Peyer's patch (tissue), 4 donors: ENCODE results near the gene PRICKLE3. TPM values are rescaled to one million over a fixed set of nuclear protein-coding genes. Genes with fewer than 3 reads are reported as not detected.

Experiments
- DNase-seq, 3 donors: peaks; one replicate each; pipeline ENCODE4 v3.0.0-alpha.2; 2017 to 2019
- H3K27ac ChIP-seq, 4 donors: fragments of 200-600 bp; sonication (generic); one replicate each; pipeline ENCODE4 v1.5.1; 2016 to 2019
- H3K27me3 ChIP-seq, 2 donors: fragments of 200-600 bp; sonication (generic); one replicate each; pipeline ENCODE4 v1.5.1; 2019
- H3K36me3 ChIP-seq, 3 donors: fragments of 200-600 bp; sonication (generic); one replicate each; pipeline ENCODE4 v1.5.1; 2016 to 2019
- H3K4me1 ChIP-seq, 4 donors: fragments of 200-600 bp; sonication (generic); one replicate each; pipeline ENCODE4 v1.5.1; 2016 to 2019
- H3K4me3 ChIP-seq, 4 donors: fragments of 200-600 bp; sonication (generic); 1 replicate in 3 of 4; 2 replicates in 1 of 4; pipeline ENCODE4 v1.5.1; 2016 to 2019; ENCODE audit warnings: mild to moderate bottlenecking in 1 of 4
- H3K9me3 ChIP-seq, 4 donors: fragments of 200-600 bp; sonication (generic); one replicate each; pipeline ENCODE4 v1.5.1; 2016 to 2019; ENCODE audit warnings: mild to moderate bottlenecking in 1 of 4
- CTCF ChIP-seq, 6 experiments: fragments of 450-650 bp in 4 of 6; fragments of 200-600 bp in 2 of 6; sonication (generic) in 1 of 6; IDR thresholded peaks; one replicate each; pipeline ENCODE4 v1.5.1; 2017 to 2019; ENCODE audit warnings: antibody characterized with exemption in 6 of 6, mild to moderate bottlenecking in 3 of 6, moderate library complexity in 1 of 6
- POLR2A ChIP-seq, 2 donors: fragments of 450-650 bp; IDR thresholded peaks; one replicate each; pipeline ENCODE4 v1.5.1; 2017; ENCODE audit warnings: antibody characterized with exemption in 2 of 2, mild to moderate bottlenecking in 2 of 2, moderate library complexity in 2 of 2
- total RNA-seq, 4 donors: library from RNA; depleted of rRNA; stranded (reverse); fragments of >200 nt; gene quantifications; one replicate each; pipeline ENCODE4 v1.1.0, GENCODE V29; 2016

PRICKLE3 gene
- total RNA-seq, 4 donors from 2014 or later, result 22.5 to 47.0 (median 26.8) TPM

- no peaks in the 10 kb centered on the region for H3K27me3 ChIP-seq
Observed at GRCh38 chrX:49205443-49205842, 19.3 kb upstream of the PRICKLE3 start.

GRCh38 chrX:49204709-49205108 lies 18.5 kb upstream of the PRICKLE3 start:
- Histone ChIP-seq H3K36me3 (no peaks in the 10 kb centered on the region), H3K27ac (no peak overlapping the region), H3K27me3 (no peaks in the 10 kb centered on the region), H3K9me3 (no peaks in the 10 kb centered on the region), H3K4me1 (peaks cover 0 to 2% (median under 1%) of the 10 kb centered on the region in 4 donors), H3K4me3 (no peak overlapping the region)
- TF ChIP-seq CTCF (IDR thresholded peaks at IDR 0.05) (no peak), POLR2A (IDR thresholded peaks at IDR 0.05) (no peak)
- no peak for DNase-seq

More at GRCh38 chrX:49205443-49205842, 19.3 kb upstream of the PRICKLE3 start:
- Histone ChIP-seq H3K9me3 (no peaks in the 10 kb centered on the region), H3K27ac (no peak overlapping the region), H3K4me1 (no peaks in the 10 kb centered on the region), H3K36me3 (no peaks in the 10 kb centered on the region), H3K4me3 (no peak overlapping the region)
- TF ChIP-seq POLR2A (IDR thresholded peaks at IDR 0.05) (no peak), CTCF (IDR thresholded peaks at IDR 0.05) (no peak)
- DNase-seq, result no peak

- H3K9me3 ChIP-seq, result no peaks in the 10 kb centered on the region
- DNase-seq, result no peak
- no peak overlapping the region for H3K27ac ChIP-seq
- TF ChIP-seq POLR2A (IDR thresholded peaks at IDR 0.05) (no peak), CTCF (IDR thresholded peaks at IDR 0.05) (no peak)
- H3K36me3 ChIP-seq, result no peaks in the 10 kb centered on the region
- H3K27me3 ChIP-seq, result no peaks in the 10 kb centered on the region
- no peak overlapping the region for H3K4me3 ChIP-seq
- peaks cover 0 to 5% (median 2%) of the 10 kb centered on the region in 4 donors for H3K4me1 ChIP-seq
Observed at GRCh38 chrX:49204017-49204416, 17.8 kb upstream of the PRICKLE3 start.

GRCh38 chrX:49203536-49203935 lies 17.4 kb upstream of the PRICKLE3 start:
- H3K27ac ChIP-seq, result no peak overlapping the region
- no peaks in the 10 kb centered on the region for H3K36me3 ChIP-seq
- no peaks in the 10 kb centered on the region for H3K9me3 ChIP-seq
- no peak for DNase-seq
- no peaks in the 10 kb centered on the region for H3K27me3 ChIP-seq
- TF ChIP-seq CTCF (IDR thresholded peaks at IDR 0.05) (no peak), POLR2A (IDR thresholded peaks at IDR 0.05) (no peak)
- peaks cover 0 to 5% (median 2%) of the 10 kb centered on the region in 4 donors for H3K4me1 ChIP-seq
- H3K4me3 ChIP-seq, result no peak overlapping the region

GRCh38 chrX:49202022-49202421 lies 15.8 kb upstream of the PRICKLE3 start:
- Histone ChIP-seq H3K27me3 (no peaks in the 10 kb centered on the region), H3K27ac (no peak overlapping the region), H3K4me3 (no peak overlapping the region), H3K4me1 (peaks cover 0 to 5% (median 2%) of the 10 kb centered on the region in 4 donors), H3K9me3 (no peaks in the 10 kb centered on the region), H3K36me3 (no peaks in the 10 kb centered on the region)
- TF ChIP-seq CTCF (IDR thresholded peaks at IDR 0.05) (no peak), POLR2A (IDR thresholded peaks at IDR 0.05) (no peak)
- no peak for DNase-seq
